Omental fat pad (tissue), 4 donors: ENCODE data around the gene YPEL1. TPM values are rescaled to one million over a fixed set of nuclear protein-coding genes. Genes with fewer than 3 reads are reported as not detected.

Experiments used
- ATAC-seq: fragments of 150-250 bp; one replicate; pipeline ENCODE4 v1.9.1; 2016; ENCODE audit warnings: mild to moderate bottlenecking, moderate library complexity; ENCODE audit not compliant: low FRiP score
- DNase-seq: peaks from one replicate; pipeline ENCODE4 v3.0.0-alpha.2; 2019; ENCODE audit warnings: low spot score
- total RNA-seq, 4 donors: library from RNA; depleted of rRNA; stranded (reverse); fragments of >200 nt; gene quantifications; one replicate each; pipeline ENCODE4 v1.1.0, GENCODE V29; 2016
- TF ChIP-seq, protein P1 (sequence below), 3 donors: fragments of 450-650 bp; IDR thresholded peaks; one replicate each; pipeline ENCODE4 v1.5.1; 2016 to 2017; ENCODE audit warnings: antibody characterized with exemption in 3 of 3, mild to moderate bottlenecking in 3 of 3, moderate library complexity in 2 of 3

YPEL1 gene
- total RNA-seq, 4 donors from 2014 or later, result 2.0 to 5.4 (median 3.7) TPM

DNA sequence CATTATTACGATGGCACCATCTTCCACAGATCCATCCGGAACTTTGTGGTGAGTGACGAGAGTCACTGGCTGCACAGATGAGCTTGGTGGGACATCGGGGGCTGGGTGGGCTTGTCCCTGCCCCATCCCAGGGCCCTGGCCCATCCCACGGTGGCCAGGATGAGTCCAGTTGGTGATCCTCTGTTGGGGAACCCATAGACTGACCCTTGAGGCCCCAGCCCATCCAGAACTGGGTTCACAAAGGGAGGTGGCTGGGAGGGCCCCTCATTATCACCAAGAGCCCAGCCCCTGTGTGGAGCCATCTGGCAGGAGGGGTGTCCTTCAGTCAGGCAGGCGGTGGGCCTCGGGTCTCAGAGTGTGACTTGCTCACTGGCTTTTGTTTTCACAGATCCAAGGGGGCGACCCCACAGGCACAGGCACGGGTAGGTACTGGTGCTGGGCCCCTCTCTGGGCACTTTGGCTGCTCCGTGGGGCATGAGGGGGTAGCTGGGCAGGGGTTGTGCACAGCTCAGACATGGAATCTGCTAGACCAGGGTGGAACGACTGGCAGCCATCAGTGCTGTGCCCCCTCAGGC lies 47.8 kb downstream of the YPEL1 start:
- DNase-seq, result no peak
- ATAC-seq, result no peak
- TF ChIP-seq, protein P1, sequence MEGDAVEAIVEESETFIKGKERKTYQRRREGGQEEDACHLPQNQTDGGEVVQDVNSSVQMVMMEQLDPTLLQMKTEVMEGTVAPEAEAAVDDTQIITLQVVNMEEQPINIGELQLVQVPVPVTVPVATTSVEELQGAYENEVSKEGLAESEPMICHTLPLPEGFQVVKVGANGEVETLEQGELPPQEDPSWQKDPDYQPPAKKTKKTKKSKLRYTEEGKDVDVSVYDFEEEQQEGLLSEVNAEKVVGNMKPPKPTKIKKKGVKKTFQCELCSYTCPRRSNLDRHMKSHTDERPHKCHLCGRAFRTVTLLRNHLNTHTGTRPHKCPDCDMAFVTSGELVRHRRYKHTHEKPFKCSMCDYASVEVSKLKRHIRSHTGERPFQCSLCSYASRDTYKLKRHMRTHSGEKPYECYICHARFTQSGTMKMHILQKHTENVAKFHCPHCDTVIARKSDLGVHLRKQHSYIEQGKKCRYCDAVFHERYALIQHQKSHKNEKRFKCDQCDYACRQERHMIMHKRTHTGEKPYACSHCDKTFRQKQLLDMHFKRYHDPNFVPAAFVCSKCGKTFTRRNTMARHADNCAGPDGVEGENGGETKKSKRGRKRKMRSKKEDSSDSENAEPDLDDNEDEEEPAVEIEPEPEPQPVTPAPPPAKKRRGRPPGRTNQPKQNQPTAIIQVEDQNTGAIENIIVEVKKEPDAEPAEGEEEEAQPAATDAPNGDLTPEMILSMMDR (IDR thresholded peaks at IDR 0.05), result no peak

DNA sequence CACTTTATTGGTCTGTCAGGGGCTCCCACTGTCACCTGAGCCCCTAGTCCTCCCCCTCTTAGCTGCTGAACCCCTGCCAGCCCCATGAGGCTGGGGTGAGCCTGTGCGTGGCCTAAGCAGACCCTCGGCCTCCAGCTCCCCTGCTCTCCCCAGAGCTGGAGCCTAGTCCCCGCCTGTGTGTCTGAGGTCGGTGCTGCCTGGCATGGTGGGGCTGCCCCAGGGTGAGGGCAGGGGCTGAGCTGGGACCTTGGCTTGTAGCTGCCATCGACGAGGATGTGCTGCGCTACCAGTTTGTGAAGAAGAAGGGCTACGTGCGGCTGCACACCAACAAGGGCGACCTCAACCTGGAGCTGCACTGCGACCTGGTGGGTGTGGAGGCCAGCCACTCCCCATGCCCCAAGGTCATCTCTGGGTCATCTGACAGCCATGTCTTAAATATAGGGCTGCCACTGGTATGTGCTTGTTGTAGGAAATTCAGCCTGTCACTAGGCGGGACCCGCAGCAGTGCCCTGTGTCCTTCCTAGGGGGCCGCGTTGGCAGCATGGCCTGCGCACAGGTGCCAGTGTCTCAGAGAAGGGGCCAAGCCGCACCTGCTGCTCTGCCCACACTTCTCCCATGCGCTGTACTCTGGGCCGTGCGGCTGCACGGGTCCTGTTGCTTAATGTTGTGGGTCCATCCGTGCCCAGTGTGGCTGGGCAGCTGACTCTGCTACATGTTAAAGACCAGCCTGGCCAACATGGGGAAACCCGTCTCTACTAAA lies 48.8 kb downstream of the YPEL1 start:
- ATAC-seq (no peak), DNase-seq (no peak)
- TF ChIP-seq, protein P1 (IDR thresholded peaks at IDR 0.05), result no peak

DNA sequence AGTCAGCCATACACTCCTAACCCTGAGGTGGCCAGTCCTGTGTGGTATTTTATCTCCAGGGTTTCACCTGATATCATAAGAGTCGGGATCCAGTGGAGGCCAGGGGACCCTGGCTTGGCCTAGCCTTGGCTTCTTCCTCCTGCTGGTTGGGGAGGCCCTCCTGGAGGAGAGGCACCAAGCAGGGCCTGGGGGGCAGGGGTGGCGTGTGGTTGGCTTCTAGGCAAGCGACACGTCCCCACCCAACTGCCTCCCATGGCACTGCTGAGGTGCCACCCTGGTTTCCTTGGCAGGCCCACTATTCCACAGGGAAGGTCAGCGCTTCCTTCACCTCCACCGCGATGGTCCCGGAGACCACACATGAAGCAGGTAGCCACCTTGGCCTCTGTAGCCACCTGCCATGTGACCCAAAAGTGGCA lies 49.4 kb downstream of the YPEL1 start:
- TF ChIP-seq, protein P1 (IDR thresholded peaks at IDR 0.05), result no peak
- no peak for ATAC-seq
- DNase-seq, result no peak

DNA sequence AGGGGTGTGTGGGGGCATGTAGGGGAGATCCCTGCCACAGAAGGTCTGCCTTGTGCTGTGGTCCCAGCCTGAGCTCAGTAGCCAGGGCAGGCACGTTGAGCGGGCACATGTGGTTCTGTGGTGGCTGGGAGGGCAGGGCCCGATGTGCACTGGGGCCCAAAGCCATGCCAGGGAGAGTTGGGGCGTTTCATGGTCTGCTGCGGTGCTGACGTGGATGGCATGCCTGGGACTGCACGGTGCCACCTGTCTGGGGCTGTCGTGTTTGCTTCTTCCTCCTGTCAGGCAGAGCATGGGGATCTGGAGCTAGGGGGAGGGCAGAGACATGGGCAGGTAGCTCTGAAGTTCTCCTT lies 50.5 kb downstream of the YPEL1 start:
- no peak for DNase-seq
- no peak for ATAC-seq
- TF ChIP-seq, protein P1 (IDR thresholded peaks at IDR 0.05), result no peak

DNA sequence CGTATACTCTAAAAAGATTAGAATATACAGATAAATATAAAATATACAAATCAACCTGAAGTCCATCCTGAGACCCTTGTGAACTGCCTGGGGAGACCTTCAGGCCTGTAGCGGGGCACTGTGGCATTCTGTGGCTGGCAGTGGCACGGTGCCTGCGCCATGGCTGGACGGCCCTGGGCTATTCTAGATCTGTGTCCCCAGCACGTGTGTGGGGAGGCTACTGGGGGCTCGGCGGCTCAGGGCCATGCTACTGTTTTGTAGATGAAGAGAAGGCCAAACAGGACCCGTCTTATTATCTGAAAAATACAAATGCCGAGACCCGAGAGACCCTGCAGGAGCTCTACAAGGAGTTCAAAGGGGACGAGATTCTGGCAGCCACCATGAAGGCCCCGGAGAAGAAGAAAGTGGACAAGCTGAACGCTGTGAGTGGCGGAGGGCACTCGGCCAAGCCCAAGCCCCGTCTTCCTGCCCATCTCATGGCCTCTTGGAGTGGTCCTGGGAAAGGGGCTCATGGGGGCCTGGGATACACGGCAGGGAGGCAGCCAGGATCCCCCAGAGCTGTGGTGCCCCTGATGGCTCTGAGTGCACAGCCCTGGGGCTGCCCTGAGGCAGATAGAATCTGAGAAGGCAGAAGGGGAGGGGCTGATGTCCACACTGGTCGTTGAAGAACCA lies 51.0 kb downstream of the YPEL1 start:
- TF ChIP-seq, protein P1 (IDR thresholded peaks at IDR 0.05), result no peak

DNA sequence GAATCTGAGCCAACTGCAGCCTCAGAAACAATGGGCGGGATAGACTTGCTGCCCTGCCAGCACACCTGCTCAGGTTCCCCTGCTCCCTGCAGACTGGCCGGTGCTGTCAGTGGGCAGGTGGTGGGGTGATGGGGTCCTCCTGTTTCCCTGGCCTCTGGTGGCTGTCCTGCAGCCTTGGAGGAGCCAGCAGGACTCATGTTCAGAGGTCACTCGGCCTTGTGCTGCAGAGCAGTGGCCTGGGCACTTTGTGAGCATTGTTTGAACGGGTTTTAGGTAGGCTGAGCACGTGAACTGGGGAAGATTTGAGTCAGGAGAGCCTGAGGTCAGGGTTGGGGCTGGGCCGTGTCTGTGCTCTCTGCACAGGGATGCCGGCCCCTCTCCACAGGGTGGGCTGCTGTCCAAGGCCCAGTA lies 52.2 kb downstream of the YPEL1 start:
- no peak for ATAC-seq
- DNase-seq, result no peak
- TF ChIP-seq, protein P1 (IDR thresholded peaks at IDR 0.05), result no peak

More for the DNA sequence above, 51.0 kb downstream of the YPEL1 start:
- no peak for ATAC-seq
- no peak for DNase-seq
